ENCODE measurements around the gene OR52D1. TPM values are rescaled to one million over a fixed set of nuclear protein-coding genes. Genes with fewer than 3 reads are reported as not detected.

Gene OR52D1
- total RNA-seq, 4 donors from 2014 or later, result not detected

DNA sequence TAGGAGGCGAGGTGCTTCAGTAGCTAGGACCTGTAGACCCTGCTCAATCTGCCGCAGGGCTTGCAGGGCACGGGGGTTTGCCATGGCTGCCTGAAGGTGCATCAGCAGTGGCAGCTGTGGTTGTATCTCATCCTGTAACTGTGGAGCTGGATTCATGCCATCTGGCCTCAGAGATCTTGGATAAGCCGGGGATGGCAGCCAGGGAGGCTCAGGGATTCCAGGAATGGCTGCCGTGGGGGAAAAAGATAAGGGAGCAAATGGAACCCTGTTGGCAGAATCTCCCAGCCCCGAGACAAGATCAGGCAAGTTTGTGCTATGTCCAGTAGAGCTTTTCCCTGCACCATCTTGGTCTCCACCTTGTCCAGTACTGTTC lies 19.4 kb downstream of the OR52D1 start:
- H3K27ac ChIP-seq (replicated peaks in 1 of 4), result no peak overlapping the region
- no peaks in the 10 kb centered on the region for H3K27me3 ChIP-seq
- no peak for DNase-seq (ENCODE audit: extremely low spot score)
- no peaks in the 10 kb centered on the region for H3K9me3 ChIP-seq
- WGBS, result 51% methylated on average over 4 of the region's 6 CpGs
- TF ChIP-seq EP300 (IDR thresholded peaks at IDR 0.05) (no peak), POLR2A (IDR thresholded peaks at IDR 0.05; ENCODE audit: low read depth) (no peak), POLR2AphosphoS5 (IDR thresholded peaks at IDR 0.05) (no peak)
- TF ChIP-seq, protein P1, sequence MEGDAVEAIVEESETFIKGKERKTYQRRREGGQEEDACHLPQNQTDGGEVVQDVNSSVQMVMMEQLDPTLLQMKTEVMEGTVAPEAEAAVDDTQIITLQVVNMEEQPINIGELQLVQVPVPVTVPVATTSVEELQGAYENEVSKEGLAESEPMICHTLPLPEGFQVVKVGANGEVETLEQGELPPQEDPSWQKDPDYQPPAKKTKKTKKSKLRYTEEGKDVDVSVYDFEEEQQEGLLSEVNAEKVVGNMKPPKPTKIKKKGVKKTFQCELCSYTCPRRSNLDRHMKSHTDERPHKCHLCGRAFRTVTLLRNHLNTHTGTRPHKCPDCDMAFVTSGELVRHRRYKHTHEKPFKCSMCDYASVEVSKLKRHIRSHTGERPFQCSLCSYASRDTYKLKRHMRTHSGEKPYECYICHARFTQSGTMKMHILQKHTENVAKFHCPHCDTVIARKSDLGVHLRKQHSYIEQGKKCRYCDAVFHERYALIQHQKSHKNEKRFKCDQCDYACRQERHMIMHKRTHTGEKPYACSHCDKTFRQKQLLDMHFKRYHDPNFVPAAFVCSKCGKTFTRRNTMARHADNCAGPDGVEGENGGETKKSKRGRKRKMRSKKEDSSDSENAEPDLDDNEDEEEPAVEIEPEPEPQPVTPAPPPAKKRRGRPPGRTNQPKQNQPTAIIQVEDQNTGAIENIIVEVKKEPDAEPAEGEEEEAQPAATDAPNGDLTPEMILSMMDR (IDR thresholded peaks at IDR 0.05), result no peak
- no peak overlapping the region for H3K4me3 ChIP-seq
- intact Hi-C loops (cut with DNase I), result no loop called here
- H3K36me3 ChIP-seq, result no peaks in the 10 kb centered on the region
- H3K4me1 ChIP-seq, result no peaks in the 10 kb centered on the region

DNA sequence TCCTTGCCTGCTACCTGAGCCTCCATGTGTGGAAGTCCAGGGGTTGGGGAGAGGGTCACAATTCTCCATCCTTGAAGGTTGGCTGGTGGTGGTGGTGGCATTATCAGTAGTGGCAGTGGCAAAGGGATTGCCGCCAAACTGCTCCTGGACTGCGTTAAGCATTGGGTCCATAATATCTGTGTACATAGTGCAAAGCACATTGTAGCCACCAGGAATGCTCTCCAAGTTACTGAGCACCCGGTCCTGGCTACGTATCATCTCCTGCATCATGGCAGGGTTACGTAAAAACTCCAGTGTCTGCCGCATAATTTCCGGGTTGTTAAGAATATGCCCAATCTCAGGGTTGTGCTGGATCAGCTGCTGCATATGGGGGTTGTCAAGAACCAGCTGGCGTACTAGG lies 20.1 kb downstream of the OR52D1 start:
- 95% methylated on average over 6 of the region's 8 CpGs for WGBS
- Histone ChIP-seq H3K4me1 (no peaks in the 10 kb centered on the region), H3K27ac (replicated peaks in 1 of 4) (no peak overlapping the region), H3K9me3 (no peaks in the 10 kb centered on the region), H3K36me3 (no peaks in the 10 kb centered on the region), H3K27me3 (no peaks in the 10 kb centered on the region), H3K4me3 (no peak overlapping the region)
- intact Hi-C loops (cut with DNase I), result no loop called here
- TF ChIP-seq EP300 (IDR thresholded peaks at IDR 0.05) (no peak), POLR2A (IDR thresholded peaks at IDR 0.05; ENCODE audit: low read depth) (no peak), POLR2AphosphoS5 (IDR thresholded peaks at IDR 0.05) (no peak)
- TF ChIP-seq, protein P1 (IDR thresholded peaks at IDR 0.05), result no peak
- DNase-seq (ENCODE audit: extremely low spot score), result no peak

DNA sequence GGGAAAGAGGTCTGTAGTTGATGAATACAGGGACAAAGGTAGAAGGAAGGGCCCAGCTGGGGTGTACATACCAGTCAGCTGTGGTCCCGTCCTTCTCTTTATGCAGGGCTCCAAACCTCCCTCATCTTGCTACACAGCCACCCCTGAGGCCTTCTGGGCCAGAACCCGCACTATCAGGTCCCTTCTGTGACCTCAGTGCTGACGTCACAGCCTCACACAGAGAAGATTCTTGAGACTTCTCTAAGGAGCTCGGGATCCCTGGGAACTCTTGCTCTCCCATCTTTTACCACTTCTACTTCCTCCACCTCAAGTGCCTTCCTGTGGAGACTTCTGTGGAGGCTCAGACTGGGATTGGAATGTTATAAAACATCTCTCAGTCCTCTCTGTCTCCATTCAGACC lies 21.3 kb downstream of the OR52D1 start, which contains the start of gene UBQLN3:
Gene UBQLN3 (minus strand): TSS at position 155 of the 400 bp plus-strand sequence. CDS start 399 bp downstream, outside the sequence.
- no peak for DNase-seq (ENCODE audit: extremely low spot score)
- Histone ChIP-seq H3K9me3 (no peaks in the 10 kb centered on the region), H3K36me3 (no peaks in the 10 kb centered on the region), H3K27ac (replicated peaks in 1 of 4) (no peak within 1 kb of the TSS), H3K4me3 (no peak within 1 kb of the TSS), H3K4me1 (no peaks in the 10 kb centered on the region), H3K27me3 (no peaks in the 10 kb centered on the region)
- no peak for TF ChIP-seq EP300 (IDR thresholded peaks at IDR 0.05)
- TF ChIP-seq POLR2AphosphoS5 (IDR thresholded peaks at IDR 0.05), result no peak
- TF ChIP-seq POLR2A (IDR thresholded peaks at IDR 0.05; ENCODE audit: low read depth), result no peak
- TF ChIP-seq, protein P1 (IDR thresholded peaks at IDR 0.05), result no peak
- intact Hi-C loops (cut with DNase I), result no loop called here
- 74% methylated on average over 4 of the region's 4 CpGs for WGBS

DNA sequence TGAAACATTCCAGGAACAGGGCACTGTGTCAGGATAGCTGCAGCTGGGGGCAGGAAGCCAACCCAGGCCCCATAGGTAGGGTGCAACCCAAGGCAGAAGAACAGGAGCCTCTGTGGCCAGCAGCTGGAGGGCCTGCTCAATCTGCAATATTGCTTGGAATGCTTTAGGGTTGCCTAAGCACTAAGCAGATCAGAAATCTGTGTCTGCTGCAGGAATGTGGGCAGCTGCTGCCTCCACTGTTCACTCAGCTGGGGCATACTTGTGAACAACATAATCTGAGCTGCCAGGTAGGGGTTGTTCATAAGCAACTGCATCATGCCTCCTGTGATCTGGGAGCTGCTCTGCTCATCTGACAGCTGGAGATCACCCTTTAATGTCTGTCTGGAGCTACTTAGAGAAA lies 26.4 kb downstream of the OR52D1 start:
- intact Hi-C loops (cut with DNase I), result no loop called here

More for the DNA sequence above, 26.4 kb downstream of the OR52D1 start:
- TF ChIP-seq, protein P1 (IDR thresholded peaks at IDR 0.05), result no peak
- no peak for TF ChIP-seq EP300 (IDR thresholded peaks at IDR 0.05)
- no peak for TF ChIP-seq POLR2AphosphoS5 (IDR thresholded peaks at IDR 0.05)
- TF ChIP-seq POLR2A (IDR thresholded peaks at IDR 0.05; ENCODE audit: low read depth), result no peak
- DNase-seq (ENCODE audit: extremely low spot score), result peak; percentile 88
- Histone ChIP-seq H3K36me3 (no peaks in the 10 kb centered on the region), H3K27ac (replicated peaks in 1 of 4) (no peak overlapping the region), H3K4me1 (no peaks in the 10 kb centered on the region), H3K27me3 (no peaks in the 10 kb centered on the region), H3K4me3 (no peak overlapping the region), H3K9me3 (no peaks in the 10 kb centered on the region)

All from esophagus muscularis mucosa (tissue), 4 donors.